Skeletal muscle cell (primary cell): ENCODE data around the gene PDE4D.

Experiments used
- DNase-seq: peaks from one replicate; pipeline ENCODE4 v3.0.0-alpha.2; 2010; ENCODE audit warnings: low read depth
- H3K4me3 ChIP-seq: 2 replicates; pipeline ENCODE4 v1.5.1; 2011; ENCODE audit warnings: low read depth, mild to moderate bottlenecking, control low read depth, low read length, moderate library complexity

Gene PDE4D

DNA sequence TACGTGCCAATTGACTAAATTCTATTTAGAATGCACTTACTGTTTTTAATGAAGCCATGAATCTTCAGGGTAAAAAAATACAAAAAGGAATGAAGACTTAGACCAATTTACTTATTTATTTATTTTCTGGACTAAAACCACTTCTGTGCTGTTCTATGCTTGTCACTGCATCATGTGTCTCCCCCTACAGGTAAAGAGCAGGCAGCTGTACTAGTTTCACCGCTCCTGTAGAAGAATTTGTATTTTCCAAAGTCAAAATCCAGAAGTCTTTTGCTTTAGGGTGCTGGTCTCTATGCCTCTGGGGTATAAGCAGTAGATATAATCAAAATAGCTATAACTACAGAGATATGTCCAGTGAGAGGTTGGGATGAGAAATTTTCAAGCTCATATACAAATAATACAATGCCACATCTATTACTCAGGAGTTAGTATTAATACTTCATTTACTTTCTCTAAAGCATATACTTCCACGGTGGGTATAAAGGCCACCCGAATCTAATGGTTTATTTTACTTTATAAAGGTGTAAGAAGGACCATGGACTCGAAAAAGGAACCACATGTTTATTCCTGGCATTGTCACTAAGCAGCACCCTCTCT lies 719.2 kb downstream of the PDE4D start:
- H3K4me3 ChIP-seq: no peak overlapping the region
- peak; percentile 69 for DNase-seq

DNA sequence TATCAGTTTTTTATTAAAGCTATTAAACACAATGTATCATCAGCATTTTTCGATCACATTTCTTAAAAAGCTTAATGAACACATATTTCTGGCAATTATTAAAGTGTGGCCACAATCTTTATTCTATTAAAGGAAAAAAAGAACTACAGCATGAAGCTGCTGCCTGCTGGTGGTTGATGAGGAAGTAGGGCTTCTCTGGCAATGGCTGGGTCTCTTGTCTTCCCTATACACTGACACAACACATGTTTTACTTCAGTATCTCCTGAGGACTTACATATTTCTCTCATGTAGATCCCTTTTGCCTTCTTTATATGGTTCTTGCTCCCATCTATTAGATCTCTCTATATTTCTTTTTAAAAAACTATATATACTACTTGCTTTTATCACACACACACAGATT lies 719.9 kb downstream of the PDE4D start:
- peak; percentile 42 for DNase-seq

DNA sequence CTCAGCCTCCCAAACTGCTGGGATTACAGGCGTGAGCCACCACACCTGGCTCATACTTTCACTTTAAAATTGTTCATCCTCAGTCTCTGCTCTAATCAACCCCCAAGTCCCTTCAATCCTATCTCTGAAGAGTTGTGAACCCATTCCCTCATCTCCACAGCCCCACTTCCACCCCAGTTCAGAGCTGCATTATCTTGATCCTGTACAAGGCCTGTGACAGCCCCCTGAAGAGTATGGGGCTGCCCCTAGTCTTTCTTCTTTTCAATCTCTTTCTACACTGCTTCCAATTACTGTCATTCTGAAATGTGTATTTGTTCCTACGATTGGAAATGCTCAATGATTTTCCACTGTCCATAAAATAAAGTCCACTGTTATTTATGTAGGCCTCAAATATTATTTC lies 722.4 kb downstream of the PDE4D start:
- no peak overlapping the region for H3K4me3 ChIP-seq
- no peak for DNase-seq

More for the DNA sequence above, 719.9 kb downstream of the PDE4D start:
- H3K4me3 ChIP-seq: no peak overlapping the region

DNA sequence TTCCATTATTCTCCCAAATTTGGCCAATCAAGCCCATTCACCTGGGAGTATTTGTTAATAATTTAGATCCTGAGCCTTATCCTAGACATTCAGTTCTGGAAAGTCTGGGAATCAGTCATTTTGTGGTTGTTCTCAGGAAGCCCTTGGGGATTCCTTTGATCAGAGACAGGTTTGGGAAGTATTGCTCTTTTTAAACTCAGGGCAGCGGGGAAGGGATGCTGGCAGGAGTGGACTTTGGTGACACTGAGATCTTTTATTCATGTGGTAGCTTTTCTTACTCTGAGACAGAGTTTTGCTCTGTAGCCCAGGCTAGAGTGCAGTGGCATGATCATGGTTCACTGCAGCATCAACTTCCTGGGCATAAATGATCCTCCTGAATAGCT lies 723.8 kb downstream of the PDE4D start:
- no peak overlapping the region for H3K4me3 ChIP-seq
- DNase-seq: no peak

DNA sequence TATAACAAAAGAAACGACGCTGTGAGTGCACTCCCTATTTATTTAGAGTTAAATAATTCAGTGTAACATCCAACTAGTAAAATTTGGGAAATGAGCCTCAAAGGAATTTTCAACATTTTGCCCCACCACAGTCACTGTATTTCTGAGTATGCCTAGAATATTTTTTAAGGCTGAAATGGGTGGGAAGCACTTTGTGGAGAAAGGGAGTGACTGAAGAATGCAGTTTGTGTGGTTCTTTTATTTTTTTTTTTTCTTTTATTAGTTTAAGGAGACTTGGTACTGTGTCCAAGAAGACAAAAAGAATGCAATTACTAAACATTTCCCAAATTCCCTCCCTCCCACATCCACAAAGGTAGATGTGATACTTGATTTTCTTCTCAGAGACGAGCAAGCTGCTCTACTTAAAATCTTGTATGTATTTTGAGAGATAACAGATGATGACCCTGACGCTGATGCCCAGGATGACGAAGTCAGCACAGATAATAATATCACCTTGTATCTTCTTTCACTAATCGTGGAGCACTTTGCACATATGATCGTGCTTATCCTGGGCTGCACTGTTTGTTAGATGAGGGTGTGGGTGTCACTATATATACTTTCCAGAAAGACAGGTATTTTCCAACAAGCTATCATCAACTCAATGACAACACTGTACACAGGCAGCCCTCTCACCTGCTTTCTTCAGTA lies 724.3 kb downstream of the PDE4D start:
- no peak for DNase-seq
- no peak overlapping the region for H3K4me3 ChIP-seq

DNA sequence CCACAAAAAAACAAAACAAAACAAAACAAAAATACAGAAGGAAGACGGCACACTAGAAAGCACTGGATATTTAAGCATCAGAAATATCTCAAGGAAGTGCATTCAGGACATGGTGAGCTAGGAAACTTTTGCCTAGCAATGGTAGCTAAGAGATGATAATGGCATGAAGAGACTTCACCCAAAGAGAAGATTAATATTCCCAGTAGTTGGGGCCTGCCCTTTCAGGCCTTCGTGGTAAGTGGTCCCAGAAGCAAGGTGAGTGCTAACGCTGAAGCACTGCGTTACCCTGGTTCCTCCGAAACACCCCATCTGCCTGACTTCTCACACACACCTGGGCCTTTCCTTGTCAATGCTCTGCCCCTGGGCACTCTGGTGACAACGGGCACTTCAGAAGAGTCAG lies 725.5 kb downstream of the PDE4D start:
- DNase-seq: no peak
- H3K4me3 ChIP-seq: no peak overlapping the region

DNA sequence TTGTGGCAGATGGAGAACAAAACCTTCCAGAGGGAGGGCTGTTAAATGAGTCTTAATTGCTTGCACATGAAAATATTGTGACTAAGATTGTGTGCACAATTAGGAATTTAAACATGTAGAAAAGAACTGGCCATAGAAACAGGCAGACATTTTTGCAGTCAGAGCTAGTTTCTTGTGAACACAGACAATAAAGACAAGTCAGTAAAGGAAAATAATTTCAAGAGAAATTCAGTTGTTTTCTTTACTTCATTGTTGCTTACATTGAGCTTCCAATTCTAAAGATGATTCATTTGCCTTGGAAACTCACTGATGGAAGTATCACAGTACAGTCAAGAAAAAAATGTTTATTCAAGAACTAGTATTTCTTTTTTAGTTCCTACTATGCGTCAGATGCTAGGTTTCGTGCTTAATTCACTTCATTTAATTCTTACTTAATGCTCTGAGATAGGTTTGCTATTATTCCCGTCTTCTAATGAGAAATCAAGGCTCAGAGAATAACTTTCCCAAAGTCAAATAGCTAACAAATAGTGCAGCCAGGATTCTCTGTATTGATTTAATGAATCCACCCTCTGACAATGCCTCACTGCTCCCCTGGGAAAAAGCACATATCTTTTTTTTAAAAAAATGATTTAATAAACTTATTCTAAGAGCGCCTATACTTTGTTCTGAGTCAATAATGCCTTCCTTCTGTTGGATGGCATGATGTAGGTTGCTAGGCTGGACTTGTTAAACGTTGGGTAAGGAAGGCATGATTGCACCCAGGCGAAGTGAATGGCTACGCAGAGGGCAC lies 729.3 kb downstream of the PDE4D start:
- no peak for DNase-seq
- H3K4me3 ChIP-seq: no peak overlapping the region

DNA sequence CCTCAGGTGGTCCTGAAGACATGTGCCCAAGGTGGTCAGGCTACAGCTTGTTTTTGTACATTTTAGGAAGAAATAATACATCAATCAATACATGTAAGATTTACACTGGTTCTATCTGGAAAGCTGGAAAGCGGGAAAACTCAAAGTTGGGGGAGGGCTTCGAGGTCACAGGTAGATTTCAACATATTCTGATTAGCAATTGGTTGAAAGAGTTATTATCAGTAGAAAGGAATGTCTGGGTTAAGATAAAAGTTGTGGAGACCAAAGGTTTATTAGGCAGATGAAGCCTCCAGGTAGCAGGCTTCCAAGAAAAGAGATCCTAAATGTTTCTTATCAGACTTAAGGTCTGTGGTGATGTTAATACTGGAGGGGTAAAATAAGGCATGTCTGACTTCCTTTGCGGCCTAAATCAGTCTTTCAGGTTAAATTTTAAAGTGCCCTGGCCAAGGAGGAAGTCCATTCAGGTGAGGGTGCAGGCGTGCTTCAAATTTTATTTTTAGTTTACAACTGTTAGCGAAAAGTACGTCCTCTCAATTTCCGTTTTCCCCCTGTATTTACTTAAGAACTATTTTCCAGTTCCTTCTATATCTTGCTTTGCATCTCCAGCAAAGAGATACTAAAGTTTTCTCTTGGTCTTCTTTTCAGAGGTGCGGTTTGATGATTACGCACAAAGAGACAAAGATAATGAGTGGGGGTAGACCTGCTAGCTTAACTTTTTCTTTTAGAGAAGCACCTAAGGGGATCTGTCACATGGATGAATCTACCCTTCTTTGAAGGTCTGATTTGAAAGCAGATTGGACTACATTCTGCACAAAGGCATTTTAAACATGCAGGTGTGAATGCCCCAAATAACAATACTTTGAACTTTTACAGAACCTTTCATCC lies 732.1 kb downstream of the PDE4D start:
- DNase-seq: no peak

DNA sequence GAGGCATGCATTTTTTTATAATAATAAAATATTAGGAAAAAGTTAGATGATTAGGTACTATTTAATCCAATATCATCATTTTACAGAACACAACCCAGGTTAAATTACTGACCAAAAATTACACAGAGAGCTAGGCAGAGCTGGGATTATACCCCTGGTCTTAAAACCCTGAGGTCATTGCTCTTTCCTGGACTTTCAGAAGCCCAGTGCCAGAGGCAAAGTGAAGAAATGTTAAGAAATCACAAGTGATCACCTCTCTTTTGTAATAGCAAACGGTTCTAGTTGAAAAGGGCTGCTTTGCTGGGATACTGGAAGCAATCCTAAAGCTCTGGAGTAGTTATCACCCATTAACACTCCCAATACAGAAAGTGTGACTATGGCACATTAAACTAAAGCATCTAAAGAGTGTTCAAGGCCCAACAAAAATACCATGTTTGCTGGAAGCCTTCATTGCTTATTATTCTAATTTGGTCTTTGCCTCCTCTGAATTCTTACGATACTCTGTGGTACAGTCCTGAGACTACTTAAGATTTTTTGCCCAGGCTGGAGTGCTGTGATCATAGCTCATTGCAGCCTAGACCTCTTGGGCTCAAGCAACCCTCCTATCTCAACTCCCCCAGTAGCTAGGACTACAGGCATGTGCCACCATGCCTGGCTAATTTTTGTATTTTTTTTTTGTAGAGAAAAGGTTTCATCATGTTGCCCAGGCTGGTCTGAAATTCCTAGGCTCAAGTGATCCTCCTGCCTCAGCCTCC lies 734.7 kb downstream of the PDE4D start:
- DNase-seq: no peak

More for the DNA sequence above, 732.1 kb downstream of the PDE4D start:
- no peak overlapping the region for H3K4me3 ChIP-seq

DNA sequence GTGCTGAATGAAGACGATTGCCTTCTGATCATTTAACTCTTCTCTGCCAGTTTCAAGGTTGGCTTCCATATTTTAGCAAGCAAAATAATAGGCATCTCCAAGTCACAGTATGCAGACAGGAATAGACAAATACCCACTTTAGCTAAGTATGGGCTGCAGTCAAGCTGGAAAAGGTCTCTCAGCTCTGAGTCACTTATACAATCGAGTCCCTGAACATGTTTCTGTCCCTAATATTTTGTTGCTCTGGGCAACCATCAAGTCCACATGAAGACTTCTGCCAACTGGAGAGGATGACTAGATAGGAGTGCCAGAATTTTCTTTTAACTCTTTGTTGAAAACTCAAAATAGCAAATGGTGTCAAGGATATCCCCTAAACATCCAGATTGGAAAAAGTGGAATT lies 735.4 kb downstream of the PDE4D start:
- no peak overlapping the region for H3K4me3 ChIP-seq
- DNase-seq: no peak

More for the DNA sequence above, 734.7 kb downstream of the PDE4D start:
- H3K4me3 ChIP-seq: no peak overlapping the region

DNA sequence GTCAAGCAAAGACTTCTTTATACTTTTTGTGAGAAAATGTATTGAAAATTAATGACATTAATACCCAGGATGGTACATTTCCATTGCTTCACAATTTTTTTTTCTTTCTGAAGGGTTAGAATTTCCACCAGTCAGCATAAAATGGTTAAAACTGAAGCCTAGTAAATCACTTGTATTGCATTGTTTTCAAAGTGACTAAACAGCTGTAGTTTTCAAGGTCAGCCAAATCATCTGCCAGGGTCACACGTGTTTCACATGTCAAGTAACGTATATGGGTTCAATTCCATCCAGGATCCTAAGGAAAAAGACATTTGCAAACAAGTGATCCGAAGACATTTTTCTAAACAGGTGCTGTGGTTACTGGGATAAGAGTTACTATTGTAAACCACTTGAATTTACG lies 736.5 kb downstream of the PDE4D start:
- DNase-seq: peak; percentile 54
- H3K4me3 ChIP-seq: no peak overlapping the region

DNA sequence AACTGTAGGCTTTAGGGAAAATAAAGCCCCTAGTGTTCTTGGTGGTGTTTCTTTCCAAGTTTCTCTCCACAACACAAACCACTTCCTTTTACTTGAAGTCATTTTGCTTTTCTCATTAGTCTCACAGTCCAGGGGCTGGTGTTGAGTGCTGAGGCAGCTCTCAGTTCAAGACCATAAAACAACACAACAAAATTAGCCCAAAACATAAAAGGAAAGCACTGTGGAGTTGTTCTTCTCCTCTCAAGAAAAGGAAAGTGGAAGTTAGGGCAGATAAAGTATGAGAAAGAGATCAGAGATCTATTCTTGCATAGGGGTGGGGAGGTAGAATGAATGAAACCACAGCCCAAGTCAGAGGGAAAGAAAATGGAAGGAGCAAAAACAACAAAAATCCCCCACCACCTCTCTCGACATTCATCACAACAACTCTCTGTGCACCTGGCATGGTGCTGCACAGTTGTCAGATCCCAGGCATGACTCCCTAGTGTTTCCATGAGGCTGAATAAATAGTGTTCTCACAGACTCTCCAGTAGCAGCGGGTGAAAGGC lies 740.8 kb downstream of the PDE4D start:
- no peak overlapping the region for H3K4me3 ChIP-seq
- no peak for DNase-seq

DNA sequence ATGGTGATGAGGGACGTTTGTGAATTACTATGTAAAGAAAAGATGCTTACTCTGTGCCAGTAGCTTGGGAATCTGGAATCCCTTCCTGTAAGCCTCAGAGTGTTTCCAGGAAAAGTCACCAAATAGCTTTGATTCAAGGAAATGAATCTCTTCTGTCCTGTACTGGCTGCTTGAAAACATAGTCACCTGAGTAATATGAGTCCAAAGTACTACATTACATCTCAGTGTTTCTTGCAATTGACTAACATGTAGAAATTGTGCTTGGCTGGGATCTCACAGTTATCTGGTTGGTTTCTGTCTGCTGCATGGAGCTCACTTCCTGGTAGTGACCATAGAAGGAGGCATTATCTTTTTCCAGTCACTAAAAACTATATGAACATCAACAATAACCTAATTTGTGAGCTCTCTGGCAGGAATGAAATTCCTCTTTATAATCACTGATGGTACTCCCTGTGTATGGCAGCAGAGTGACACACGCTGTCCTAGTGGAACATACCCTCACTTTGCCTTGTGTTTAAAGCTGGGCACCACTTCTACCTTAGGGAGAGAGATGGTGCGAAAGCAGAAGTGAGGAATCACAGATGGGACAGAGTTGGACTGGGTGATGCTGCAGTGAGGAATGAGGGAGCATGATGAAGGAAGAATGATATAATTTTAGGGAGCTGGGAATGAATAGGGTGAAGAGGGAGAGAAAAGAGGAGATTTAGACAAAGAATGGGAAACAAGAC lies 742.2 kb downstream of the PDE4D start:
- DNase-seq: no peak
- H3K4me3 ChIP-seq: no peak overlapping the region

DNA sequence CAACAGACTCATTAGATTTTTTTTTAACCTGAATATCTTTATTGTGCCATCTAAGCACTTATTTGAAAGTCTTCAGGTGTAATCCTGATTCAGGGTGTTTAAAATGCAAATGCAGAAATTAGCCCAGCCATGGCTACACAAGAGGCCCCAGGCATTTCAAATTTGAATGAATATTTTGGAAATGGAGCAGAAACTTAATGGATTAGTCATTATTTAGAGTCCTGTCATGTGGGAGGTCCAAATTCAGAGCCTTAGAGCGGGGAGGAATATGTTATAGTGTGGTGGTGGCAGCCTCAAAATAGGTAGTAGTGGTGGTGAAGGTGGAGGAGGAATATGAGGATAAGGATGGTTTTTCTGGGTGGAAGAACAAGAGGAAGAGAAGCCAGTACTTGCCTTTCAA lies 743.7 kb downstream of the PDE4D start:
- H3K4me3 ChIP-seq: no peak overlapping the region
- no peak for DNase-seq

DNA sequence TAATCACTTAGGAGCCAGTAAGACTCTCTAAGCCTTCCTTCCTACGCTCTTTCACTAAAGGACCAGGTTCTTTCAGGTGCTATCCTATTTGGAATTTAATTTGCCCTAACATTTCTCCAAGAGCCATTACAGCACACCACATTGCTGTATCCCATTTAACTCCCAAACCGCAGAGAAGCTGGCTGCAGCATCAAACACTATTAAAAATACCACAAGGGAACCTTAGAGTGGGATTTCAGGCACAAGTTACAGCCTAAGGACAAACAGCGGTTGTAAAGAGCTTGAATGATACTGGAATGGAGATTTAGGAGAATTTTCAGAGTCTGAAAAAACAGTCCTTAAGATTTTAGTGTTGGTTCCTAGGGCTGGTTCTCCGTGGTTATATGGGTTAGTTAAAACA lies 744.3 kb downstream of the PDE4D start:
- DNase-seq: no peak
- H3K4me3 ChIP-seq: no peak overlapping the region

DNA sequence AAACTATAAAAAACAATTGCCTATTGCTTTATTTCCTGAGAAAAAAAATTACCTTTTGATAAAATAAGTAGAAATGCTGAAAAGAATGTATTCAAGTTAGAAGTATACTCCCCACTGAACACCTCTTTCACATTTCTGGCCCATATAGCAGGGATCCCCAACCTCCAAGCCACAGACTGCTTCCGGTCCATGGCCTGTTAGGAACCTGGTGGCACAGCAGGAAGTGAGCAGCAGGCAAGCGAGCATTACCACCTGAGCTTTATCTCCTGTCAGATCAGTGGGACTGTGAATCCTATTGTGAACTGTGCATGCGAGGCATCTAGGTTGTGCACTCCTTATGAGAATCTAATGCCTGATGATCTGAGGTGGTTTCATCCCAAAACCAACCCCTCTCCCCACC lies 746.8 kb downstream of the PDE4D start:
- DNase-seq: no peak

DNA sequence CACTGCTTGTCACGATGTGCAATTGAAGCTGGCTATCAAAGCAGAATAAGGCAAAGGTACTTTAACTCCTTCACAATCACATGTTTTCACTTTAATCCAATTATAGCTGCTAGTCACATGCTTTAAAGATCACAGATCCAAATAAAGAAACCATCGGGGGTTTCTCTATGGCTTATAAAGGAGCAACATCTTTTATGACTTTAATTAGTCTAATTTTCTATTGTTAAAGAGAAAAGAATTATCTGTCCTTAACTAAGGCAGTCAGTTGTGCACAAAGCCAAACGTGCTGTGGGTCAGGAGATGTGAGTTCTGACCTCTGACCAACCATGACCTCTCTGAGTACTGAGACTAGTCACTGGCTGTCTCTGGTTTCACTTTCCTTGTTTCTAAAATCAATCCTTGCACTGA lies 749.6 kb downstream of the PDE4D start:
- DNase-seq: no peak

More for the DNA sequence above, 746.8 kb downstream of the PDE4D start:
- H3K4me3 ChIP-seq: no peak overlapping the region

DNA sequence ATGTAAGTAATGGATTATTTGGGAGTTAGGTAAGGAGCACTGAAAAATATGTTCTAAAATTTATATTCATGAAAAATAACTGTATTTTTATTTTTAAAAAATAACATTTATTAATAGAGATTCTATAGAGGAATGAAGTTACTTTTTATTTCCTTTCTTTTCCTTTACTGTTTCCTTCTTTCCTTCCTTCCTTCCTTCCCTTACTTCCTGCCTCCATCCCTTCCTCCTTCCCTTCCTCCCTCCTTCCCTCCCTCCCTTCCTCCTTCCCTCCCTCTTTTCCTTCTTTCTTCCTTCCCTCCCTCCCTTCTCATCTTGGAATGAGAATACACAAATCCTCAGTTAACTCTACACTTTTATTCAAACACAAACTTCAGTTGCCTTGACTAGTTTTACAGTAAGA lies 750.6 kb downstream of the PDE4D start:
- H3K4me3 ChIP-seq: no peak overlapping the region
- no peak for DNase-seq

More for the DNA sequence above, 749.6 kb downstream of the PDE4D start:
- H3K4me3 ChIP-seq: no peak overlapping the region
